NCI-H446 treated with DMSO at 0.1 percent for 48 hours (cell line): ENCODE measurements around the gene MAP3K9.

ENCODE experiments used
- DNase-seq: peaks from one replicate; lab custom pipeline; 2025; lab: John Stamatoyannopoulos, UW

The MAP3K9 gene

GRCh38 chr14:70821584-70822529 lies 12.5 kb upstream of the MAP3K9 start:
- peak; percentile 1 for DNase-seq

GRCh38 chr14:70816525-70816924 lies 7.2 kb upstream of the MAP3K9 start:
- DNase-seq = no peak

GRCh38 chr14:70814466-70814865 lies 5.2 kb upstream of the MAP3K9 start:
- DNase-seq = no peak

GRCh38 chr14:70812124-70812818 lies 3.0 kb upstream of the MAP3K9 start:
- no peak for DNase-seq

GRCh38 chr14:70811578-70811977 lies 2.3 kb upstream of the MAP3K9 start:
- DNase-seq = no peak

- no peak for DNase-seq
Measured at GRCh38 chr14:70811050-70811449, 1.7 kb upstream of the MAP3K9 start.

- DNase-seq = no peak
Measured at GRCh38 chr14:70810621-70811020, 1.3 kb upstream of the MAP3K9 start.

GRCh38 chr14:70808416-70809224 lies 693 bp downstream of the MAP3K9 start:
- DNase-seq = peak; percentile 16

GRCh38 chr14:70807898-70808415 lies 1.4 kb downstream of the MAP3K9 start:
- no peak for DNase-seq

GRCh38 chr14:70804556-70805162 lies 4.7 kb downstream of the MAP3K9 start:
- no peak for DNase-seq

- no peak for DNase-seq
Measured at GRCh38 chr14:70803321-70804310, 5.7 kb downstream of the MAP3K9 start.

- no peak for DNase-seq
Measured at GRCh38 chr14:70802379-70802778, 6.9 kb downstream of the MAP3K9 start.

GRCh38 chr14:70801836-70802235 lies 7.5 kb downstream of the MAP3K9 start:
- DNase-seq = no peak

- no peak for DNase-seq
Measured at GRCh38 chr14:70796551-70796950, 12.8 kb downstream of the MAP3K9 start.

GRCh38 chr14:70794294-70794693 lies 15.0 kb downstream of the MAP3K9 start:
- no peak for DNase-seq

- no peak for DNase-seq
Measured at GRCh38 chr14:70793637-70794036, 15.7 kb downstream of the MAP3K9 start.

GRCh38 chr14:70792939-70793338 lies 16.4 kb downstream of the MAP3K9 start:
- DNase-seq = no peak

- no peak for DNase-seq
Measured at GRCh38 chr14:70791971-70792370, 17.3 kb downstream of the MAP3K9 start.

- DNase-seq = no peak
Measured at GRCh38 chr14:70789961-70790360, 19.4 kb downstream of the MAP3K9 start.

GRCh38 chr14:70789361-70789760 lies 20.0 kb downstream of the MAP3K9 start:
- DNase-seq = no peak
